ENCODE measurements around the gene MAB21L3.

- TF ChIP-seq CTCF (IDR thresholded peaks at IDR 0.05; ENCODE audit: low read depth, low read length, missing input control) (no peak), ZBTB33 (IDR thresholded peaks at IDR 0.05) (no peak), ATF3 (IDR thresholded peaks at IDR 0.05) (no peak), SP1 (IDR thresholded peaks at IDR 0.05) (no peak), FOXA1 (IDR thresholded peaks at IDR 0.05) (no peak), FOXA2 (IDR thresholded peaks at IDR 0.05) (no peak), MAX (IDR thresholded peaks at IDR 0.05) (no peak), RAD21 (IDR thresholded peaks at IDR 0.05) (no peak), TAF1 (conservative IDR thresholded peaks at IDR 0.05) (no peak)
These were observed 23.6 kb upstream of the MAB21L3 start for GRCh38 chr1:116087628-116088027.
